GM19463 (cell line): ENCODE measurements around the gene NEK1.
A peak's percentile ranks its signal among the peaks of the same experiment; 100 is the strongest.
"Not testable (repeated sequence)": the region's sequence is repeated elsewhere in the genome, so short reads cannot be mapped to it uniquely, and the experiment has no call there.

Experiments used
- ATAC-seq: cut with Tn5 transposase; IDR thresholded peaks from one replicate; pipeline ENCODE4 v1.9.1; 2021; ENCODE audit warnings: mild to moderate bottlenecking, moderate library complexity; ENCODE audit not compliant: unreplicated experiment

Gene NEK1

DNA sequence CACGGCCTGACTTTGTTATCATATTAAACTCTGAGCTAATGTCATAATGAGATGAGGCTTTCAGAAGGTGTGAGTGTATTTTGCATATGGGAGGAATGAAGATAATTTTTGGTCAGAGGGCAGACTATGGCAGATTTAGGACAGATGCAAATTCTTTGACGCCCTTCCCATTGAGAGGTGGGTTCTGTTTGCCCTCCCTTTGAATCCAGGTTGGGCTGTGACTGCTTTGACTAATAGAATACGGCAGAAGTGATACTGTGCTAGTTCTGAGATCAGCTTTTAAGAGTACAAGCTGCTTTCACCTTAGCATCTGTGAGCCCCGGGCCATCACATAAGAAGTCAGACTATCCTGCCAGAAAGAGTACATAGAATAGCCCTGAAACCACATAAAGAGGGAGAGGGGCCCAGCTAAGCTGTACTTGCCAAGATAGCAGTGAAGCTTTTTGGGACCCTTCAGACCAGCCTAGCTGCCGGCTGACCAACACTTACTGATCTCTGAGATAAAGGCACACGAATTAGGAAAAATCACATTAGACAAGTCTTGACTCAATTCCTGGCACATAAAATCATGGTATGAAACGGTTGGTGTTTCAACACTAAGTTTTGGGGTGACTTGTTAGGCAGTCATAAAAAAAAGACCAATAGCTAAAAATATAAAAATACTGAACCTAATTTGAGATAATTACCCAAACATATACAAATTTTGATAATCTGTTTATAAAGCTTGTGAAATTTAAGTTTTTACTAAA lies 174.9 kb downstream of the NEK1 start:
- peak; percentile 84 for ATAC-seq

- ATAC-seq: no peak
Observed at GRCh38 chr4:169436734-169437133, 175.6 kb downstream of the NEK1 start.

GRCh38 chr4:169428376-169428775 lies 184.0 kb downstream of the NEK1 start:
- no peak for ATAC-seq

DNA sequence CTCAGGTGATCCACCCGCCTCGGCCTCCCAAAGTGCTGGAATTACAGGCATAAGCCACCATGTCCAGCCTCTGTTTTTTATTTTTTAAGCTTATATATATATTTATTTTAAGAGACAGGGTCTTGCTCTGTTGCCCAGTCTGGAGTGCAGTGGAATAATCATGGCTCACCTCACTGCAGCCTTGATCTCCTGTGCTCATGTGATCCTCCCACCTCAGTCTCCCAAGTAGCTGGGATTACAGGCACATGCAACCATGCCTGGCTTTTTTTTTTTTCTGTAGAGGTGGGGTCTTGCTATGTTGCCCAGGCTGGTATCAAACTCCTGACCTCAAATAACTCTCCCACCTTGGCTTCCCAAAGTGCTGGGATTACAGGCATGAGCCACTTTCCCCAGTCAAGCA lies 184.7 kb downstream of the NEK1 start:
- ATAC-seq: not testable (repeated sequence)

DNA sequence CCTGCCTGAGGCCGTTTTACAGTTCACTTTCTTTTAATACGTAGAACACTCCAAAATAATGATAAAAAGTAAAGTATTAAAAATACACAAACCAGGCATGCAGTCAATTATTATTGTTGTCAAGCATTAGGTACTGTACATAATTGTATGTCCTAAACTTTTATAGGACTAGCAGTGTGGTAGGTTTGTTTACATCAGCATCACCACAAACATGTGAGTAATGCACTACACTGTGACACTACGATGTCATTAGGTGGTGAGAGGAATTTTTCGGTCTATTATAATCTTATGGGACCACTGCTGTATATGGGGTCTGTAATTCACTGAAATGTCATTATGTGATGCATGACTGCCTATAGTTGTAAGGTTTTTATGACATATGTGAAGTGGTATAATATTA lies 192.1 kb downstream of the NEK1 start:
- no peak for ATAC-seq

GRCh38 chr4:169418846-169419245 lies 193.5 kb downstream of the NEK1 start:
- ATAC-seq: no peak

DNA sequence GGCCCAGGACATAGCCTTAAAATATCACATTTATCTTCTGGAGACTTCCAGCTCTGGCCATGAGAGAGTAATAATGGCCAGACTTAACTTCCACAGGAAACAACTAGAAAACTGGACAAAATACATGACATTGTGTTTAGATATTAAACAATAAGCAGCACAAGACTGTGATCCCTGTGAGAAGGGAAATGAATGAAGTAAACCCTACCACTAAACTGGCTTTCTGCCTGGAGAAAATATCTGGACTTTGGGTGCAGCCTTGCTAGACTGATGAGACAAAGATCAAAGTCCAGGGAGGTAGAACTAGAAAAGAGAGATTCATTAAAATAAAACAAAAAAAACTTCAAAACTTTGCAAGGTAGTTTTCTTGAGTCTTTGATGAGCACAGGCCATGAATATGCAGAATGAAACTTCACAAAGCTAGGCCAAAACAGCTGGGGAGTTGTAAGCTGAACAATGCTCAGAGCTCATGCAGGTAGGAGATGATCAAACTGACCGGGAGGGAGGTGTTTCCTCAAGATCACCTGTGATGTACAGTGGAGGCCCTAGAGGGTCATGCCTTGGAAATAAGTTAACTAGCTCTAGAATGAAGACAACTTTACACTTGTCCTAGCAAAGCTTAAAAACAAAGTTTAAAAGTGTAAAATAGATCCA lies 194.6 kb downstream of the NEK1 start:
- ATAC-seq: no peak

DNA sequence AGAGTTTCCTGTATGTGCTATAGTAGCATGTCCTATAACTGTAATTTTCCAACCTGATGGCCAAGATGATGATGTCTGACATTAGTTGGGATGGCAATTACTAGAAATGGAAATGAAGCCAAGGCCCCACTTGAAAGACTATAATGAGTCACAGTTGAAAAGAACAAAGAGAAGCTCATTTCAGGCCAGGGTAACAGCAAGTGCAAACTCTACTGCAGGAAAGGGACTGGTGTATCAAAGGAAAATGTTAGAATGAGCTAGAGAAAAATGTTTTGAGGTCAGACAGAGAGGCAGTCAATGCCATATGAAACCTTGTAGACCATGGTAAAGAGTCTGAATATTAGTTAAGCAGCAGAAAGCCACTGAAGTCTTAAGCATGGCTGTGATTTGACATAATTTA lies 195.4 kb downstream of the NEK1 start:
- ATAC-seq: peak; percentile 72

DNA sequence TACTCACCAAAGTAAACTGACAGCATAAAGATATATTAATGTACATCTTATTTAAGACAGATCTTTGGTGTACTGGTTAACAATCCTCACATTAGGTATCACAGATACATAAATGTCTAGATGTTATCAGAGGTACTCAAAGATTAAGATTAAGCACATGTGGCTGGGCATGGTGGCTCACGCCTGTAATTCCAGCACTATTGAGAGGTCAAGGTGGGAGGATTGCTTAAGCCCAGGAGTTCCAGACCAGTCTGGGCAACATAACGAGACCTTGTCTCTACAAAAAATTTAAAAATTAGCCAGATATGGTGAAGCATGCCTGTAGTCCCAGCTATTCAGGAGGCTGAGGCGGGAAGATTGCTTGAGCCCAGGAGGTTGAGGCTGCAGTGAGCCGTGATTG lies 195.9 kb downstream of the NEK1 start:
- ATAC-seq: no peak

DNA sequence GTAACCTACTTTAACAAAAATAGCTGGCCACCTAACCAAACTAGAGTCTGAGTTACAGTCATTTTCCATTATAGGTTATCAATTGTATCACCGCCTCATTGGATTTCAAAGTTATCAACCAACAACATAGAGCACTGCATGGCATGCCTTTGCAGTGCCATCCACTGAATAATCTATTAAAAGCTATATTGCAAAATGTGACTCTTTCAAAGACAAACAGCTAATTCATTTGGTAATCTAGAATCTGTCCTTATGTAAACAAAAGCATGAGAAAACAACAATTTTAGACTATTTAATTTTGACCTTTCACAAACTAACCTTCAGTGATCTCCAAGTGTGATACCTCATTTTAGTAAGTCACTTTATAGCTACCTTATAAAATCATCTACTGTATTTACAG lies 197.5 kb downstream of the NEK1 start:
- no peak for ATAC-seq

DNA sequence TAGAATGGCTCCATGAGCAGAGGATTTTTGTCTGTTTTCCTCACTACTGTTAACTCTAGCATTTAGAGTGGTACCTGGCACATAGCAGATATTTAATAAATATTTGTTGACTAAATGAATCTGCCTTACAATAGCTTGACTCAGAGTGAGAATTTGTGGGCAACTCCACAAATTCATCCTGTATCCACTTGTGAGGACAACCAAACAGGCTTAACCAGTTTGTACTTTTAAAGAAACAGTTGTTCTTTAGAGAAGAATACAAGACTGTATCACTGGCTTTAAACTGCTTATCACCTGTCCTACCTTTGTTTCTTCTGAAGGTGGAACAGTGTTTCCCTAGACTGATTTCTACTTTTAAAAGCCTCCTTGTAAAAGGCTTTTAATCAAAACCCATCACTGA lies 200.3 kb downstream of the NEK1 start:
- no peak for ATAC-seq

DNA sequence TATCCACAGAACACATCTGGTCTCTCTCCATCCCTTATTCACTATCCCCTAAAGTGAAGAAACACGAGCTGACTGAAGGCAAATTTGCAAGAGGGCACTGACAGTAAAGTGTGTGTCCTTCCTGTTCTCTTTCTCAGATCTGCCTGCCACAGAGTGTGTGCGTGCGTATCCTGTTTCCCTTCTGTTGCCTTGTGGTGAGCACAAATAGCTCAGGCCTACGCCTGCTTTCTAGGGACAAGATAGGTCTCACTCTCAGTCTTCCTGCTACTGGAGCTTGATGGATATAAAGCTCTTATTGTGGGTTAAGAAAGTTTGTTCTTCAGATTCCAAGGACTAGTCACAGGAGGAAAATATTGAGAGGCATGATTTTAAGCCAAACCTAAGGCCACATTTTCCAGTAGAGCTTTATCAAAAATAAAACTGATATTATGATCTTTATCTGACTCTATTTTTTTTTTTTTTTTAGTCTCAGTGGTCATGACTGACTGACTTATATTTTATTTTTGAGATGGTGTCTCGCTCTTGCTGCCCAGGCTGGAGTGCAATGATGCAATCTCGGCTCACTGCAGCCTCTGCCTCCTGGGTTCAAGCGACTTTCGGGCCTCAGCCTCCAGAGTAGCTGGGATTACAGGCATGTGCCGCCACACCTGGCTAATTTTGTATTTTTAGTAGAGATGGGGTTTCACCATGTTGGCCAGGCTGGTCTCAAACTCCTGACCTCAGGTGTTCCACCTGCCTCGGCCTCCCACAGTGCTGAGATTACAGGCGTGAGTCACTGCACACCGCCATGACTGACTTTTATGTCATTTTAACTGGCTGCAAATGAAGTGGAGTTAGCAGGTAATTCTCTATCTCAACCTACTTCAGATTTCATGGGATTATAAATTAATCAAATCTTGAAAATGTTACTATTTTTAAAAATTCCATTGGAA lies 201.3 kb downstream of the NEK1 start:
- ATAC-seq: peak; percentile 99

DNA sequence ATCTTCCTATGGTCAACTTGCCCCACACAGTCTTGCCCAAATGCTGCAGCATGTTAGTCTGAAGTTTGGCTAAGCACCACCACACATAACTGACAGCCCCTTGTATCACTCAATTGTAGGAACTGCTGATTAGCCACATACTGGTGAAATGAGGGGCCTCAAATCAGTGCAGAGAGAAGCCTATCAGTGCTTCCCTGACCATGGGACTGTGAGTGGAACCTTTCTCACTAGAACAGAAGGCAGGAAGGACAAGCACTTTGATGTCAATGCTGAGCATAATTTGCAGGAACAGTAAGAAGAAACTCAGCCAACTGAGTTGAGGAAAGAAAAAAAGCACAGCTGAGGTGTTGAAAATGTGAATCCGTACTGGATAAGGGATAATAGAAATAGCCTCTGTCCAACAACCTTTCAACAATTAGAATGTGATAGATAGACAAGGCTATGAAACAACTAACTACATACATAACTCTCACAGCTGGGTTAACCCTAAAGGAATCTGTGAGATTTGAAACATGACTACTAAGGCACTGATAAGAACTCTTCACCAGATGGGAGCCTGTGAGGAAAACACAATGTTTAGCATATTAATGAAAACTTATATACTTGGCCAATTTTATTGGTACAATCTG lies 205.1 kb downstream of the NEK1 start:
- ATAC-seq: no peak

GRCh38 chr4:169404960-169405359 lies 207.4 kb downstream of the NEK1 start:
- no peak for ATAC-seq

- no peak for ATAC-seq
Observed at GRCh38 chr4:169400832-169401231, 211.6 kb downstream of the NEK1 start.

- ATAC-seq: peak; percentile 47
Observed at GRCh38 chr4:169399976-169400767, 212.2 kb downstream of the NEK1 start.

- ATAC-seq: no peak
Observed at GRCh38 chr4:169398316-169398715, 214.1 kb downstream of the NEK1 start.

GRCh38 chr4:169397762-169398161 lies 214.6 kb downstream of the NEK1 start:
- ATAC-seq: no peak

GRCh38 chr4:169385376-169385775 lies 227.0 kb downstream of the NEK1 start:
- no peak for ATAC-seq

- no peak for ATAC-seq
Observed at GRCh38 chr4:169384779-169385178, 227.6 kb downstream of the NEK1 start.
